ENCODE measurements around the gene ZFTA. TPM values are rescaled to one million over a fixed set of nuclear protein-coding genes. Genes with fewer than 3 reads are reported as not detected.

The ZFTA gene
- total RNA-seq, 1 donor from 2014 or later, result 25.1 TPM

- no peaks in the 10 kb centered on the region for H3K27me3 ChIP-seq (ENCODE audit: control insufficient read depth, insufficient read depth, low read length)
- no peak overlapping the region for H3K4me3 ChIP-seq (ENCODE audit: low read depth, low read length)
- TF ChIP-seq CTCF (IDR thresholded peaks at IDR 0.05; ENCODE audit: insufficient read depth, low read length, poor library complexity, severe bottlenecking), result no peak
- DNase-seq (ENCODE audit: low read depth), result no peak
- H3K36me3 ChIP-seq (ENCODE audit: control insufficient read depth, insufficient read depth, low read length), result no peaks in the 10 kb centered on the region
Measured at GRCh38 chr11:63804259-63804658, 35.7 kb upstream of the ZFTA start.

- no peaks in the 10 kb centered on the region for H3K27me3 ChIP-seq (ENCODE audit: control insufficient read depth, insufficient read depth, low read length)
- H3K36me3 ChIP-seq (ENCODE audit: control insufficient read depth, insufficient read depth, low read length), result no peaks in the 10 kb centered on the region
- H3K4me3 ChIP-seq (ENCODE audit: low read depth, low read length), result no peak overlapping the region
- TF ChIP-seq CTCF (IDR thresholded peaks at IDR 0.05; ENCODE audit: insufficient read depth, low read length, poor library complexity, severe bottlenecking), result no peak
- DNase-seq (ENCODE audit: low read depth), result no peak
Measured at GRCh38 chr11:63802637-63803414, 34.3 kb upstream of the ZFTA start.

- TF ChIP-seq CTCF (IDR thresholded peaks at IDR 0.05; ENCODE audit: insufficient read depth, low read length, poor library complexity, severe bottlenecking), result no peak
- no peak for DNase-seq (ENCODE audit: low read depth)
- no peaks in the 10 kb centered on the region for H3K27me3 ChIP-seq (ENCODE audit: control insufficient read depth, insufficient read depth, low read length)
- no peaks in the 10 kb centered on the region for H3K36me3 ChIP-seq (ENCODE audit: control insufficient read depth, insufficient read depth, low read length)
- no peak overlapping the region for H3K4me3 ChIP-seq (ENCODE audit: low read depth, low read length)
Measured at GRCh38 chr11:63800921-63801320, 32.3 kb upstream of the ZFTA start.

GRCh38 chr11:63795066-63795465 is 26.5 kb upstream of the ZFTA start:
- Histone ChIP-seq H3K27me3 (ENCODE audit: control insufficient read depth, insufficient read depth, low read length) (no peaks in the 10 kb centered on the region), H3K4me3 (ENCODE audit: low read depth, low read length) (no peak overlapping the region), H3K36me3 (ENCODE audit: control insufficient read depth, insufficient read depth, low read length) (no peaks in the 10 kb centered on the region)
- no peak for TF ChIP-seq CTCF (IDR thresholded peaks at IDR 0.05; ENCODE audit: insufficient read depth, low read length, poor library complexity, severe bottlenecking)
- DNase-seq (ENCODE audit: low read depth), result no peak

GRCh38 chr11:63793161-63793560 is 24.6 kb upstream of the ZFTA start:
- no peaks in the 10 kb centered on the region for H3K36me3 ChIP-seq (ENCODE audit: control insufficient read depth, insufficient read depth, low read length)
- no peak for TF ChIP-seq CTCF (IDR thresholded peaks at IDR 0.05; ENCODE audit: insufficient read depth, low read length, poor library complexity, severe bottlenecking)
- no peak overlapping the region for H3K4me3 ChIP-seq (ENCODE audit: low read depth, low read length)
- no peak for DNase-seq (ENCODE audit: low read depth)
- no peaks in the 10 kb centered on the region for H3K27me3 ChIP-seq (ENCODE audit: control insufficient read depth, insufficient read depth, low read length)
